MM.1S (cell line): Measurements from ENCODE around the gene MUTYH.

ENCODE experiments used
- EZH2 ChIP-seq: fragments of 300-600 bp; sonication (generic); optimal IDR thresholded peaks from 2 replicates; pipeline ENCODE3; 2017; ENCODE audit warnings: low read depth, mild to moderate bottlenecking, antibody characterized with exemption, low read length, mixed read lengths
- EZH2phosphoT487 ChIP-seq: fragments of 300-600 bp; sonication (generic); IDR thresholded peaks from 2 replicates; pipeline ENCODE4 v1.6.1; 2018; ENCODE audit warnings: antibody characterized with exemption, low read length

DNA sequence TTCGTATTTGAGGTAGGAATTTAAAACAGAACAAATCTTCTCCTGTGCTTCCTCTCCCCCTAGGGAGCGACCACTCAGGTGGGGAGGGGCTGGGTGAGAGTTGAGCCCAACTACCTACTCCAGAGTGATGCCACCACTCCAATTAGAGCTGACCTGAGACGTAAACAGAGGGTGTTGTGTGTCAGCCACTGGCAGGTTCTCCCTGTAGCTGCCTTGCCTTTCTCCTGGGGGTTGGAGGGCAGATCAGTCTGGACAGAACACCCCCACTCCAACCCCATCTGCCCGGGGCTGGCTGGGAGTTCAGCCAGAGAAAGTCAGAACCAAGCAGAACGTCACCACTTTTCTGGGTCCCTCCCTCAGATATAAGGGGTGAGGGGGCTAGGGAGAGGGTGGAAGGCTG, 11.6 kb downstream of the MUTYH start:
- no peak for TF ChIP-seq EZH2
- TF ChIP-seq EZH2phosphoT487, result no peak
